Fibroblast of peridontal ligament (primary cell): ENCODE measurements around the gene CAT.
A peak's percentile ranks its signal among the peaks of the same experiment; 100 is the strongest.

Experiments
- DNase-seq: peaks from one replicate; pipeline ENCODE4 v3.0.0-alpha.2; 2010; ENCODE audit errors: extremely low read depth

The CAT gene

DNA sequence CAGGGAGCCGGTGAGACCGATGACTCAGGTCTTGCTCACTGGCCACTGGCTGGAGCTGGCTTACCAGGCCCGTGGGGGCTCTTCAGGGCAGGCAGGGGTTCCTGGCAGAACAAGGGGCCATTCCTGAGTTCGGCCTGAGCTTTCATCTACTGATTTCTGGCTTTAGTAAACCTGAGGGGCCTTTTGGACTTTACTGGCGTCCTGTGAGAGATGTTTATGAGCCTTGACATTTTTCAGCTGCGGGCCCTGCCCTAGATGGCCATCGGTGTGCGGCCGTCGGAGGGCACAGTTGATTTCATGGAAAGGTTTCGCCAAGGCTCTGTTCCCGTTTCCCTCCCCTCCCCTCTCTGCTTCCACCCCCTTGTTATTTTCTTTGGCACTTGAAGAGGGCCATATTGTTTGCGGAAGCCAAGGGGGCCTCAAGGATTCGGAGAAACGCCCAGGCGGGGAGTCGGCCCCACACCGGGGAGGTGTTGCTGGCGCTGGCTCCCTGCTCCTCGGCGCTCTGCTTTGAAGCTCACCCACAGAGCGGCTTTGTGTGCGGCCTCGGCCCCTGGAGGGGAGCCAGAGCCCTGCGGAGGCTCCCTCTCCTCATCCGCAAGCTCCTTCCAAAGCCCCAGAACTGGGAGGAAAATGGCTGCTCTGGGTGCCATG is 57.1 kb downstream of the CAT start:
- DNase-seq: no peak

DNA sequence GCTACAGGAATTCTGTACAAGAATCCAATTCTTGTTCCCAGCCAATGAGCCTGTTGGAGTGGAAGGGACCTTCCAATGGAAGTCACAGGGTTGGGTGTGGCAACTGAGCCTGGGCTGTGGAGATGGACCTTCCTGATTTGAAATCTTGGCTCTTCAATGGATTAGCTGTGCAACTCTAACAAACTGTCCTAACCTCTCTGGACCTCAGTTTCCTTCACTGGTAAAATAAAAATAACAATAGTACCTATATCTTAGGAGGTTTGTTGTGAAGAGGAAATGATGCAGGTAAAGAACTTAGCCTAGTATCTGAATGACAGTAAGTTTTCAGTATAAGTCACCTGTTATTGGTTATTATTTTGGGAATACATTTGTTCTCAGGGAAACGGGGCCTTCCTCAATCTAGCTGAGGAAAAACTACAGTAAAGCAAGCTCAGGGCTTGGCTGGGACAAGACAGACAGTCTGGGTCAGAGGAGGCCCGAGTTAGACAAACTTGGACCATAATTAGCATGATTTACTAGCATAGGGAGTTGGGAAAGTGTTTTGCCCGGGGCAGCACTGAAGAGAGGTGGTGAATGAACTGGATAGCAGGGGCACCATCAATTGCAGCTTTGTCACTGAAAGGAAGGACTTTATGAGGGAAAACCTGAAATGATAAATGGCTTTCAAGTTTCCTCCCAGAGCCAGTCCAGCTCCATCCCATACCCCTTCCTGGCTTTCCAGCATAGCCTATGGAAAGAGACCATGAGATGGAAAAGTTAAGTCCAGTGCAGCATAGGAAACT is 61.2 kb downstream of the CAT start:
- no peak for DNase-seq

DNA sequence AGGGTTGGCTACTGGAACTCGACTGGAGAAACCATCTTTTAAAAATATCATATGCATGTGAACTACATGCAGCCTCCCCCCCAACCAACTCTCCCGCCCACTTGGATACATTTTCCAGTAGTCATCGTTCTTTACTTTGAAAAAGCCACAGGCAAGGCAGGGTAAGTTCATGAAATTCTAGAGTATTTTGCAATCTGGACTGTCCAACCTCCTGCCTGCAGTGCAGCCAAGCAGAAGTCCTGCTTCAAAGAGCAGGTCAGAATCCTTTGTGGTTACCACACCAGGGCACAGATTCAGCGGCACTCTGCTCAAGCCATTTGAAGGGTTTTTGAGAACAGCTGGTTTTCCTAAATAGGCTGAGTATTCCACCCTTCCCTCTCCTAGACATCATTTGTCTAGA is 62.8 kb downstream of the CAT start:
- peak; percentile 93 for DNase-seq

DNA sequence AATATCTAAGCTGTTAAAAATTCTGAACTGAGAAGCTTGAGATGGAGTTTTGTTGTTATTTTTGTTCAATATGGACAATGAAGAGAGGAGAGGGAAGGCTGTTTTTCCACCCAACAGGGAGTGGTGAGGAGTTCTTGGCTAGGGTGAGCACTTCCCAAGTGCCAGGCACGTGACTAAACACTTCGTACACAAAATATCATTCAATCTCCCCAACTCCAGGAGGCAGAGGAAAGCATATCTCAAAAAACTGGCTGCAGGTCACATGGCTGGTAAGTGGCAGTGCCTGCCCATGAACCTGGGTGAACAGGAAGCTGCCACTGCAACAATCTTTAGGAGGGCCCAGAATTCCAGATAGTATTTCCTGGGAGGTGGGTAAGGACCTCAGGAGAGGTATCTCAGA is 63.2 kb downstream of the CAT start:
- no peak for DNase-seq

DNA sequence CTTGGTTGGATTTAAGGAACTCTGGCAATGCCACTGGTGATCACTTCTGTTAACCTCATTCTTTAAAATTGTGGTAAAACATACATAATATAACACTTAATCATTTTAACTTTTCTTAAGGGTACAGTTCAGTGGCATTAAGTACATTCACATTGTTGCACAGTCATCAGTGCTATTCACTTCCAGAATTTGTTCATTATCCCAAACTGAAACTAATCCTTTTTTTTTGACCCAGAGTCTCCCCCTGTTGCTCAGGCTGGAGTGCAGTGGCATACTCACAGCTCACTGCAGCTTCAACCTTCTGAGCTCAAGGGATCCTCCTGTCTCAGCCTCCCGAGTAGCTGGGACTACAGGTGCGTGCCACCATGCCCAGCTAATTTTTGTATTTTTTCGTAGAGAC is 64.2 kb downstream of the CAT start:
- DNase-seq: peak; percentile 33

DNA sequence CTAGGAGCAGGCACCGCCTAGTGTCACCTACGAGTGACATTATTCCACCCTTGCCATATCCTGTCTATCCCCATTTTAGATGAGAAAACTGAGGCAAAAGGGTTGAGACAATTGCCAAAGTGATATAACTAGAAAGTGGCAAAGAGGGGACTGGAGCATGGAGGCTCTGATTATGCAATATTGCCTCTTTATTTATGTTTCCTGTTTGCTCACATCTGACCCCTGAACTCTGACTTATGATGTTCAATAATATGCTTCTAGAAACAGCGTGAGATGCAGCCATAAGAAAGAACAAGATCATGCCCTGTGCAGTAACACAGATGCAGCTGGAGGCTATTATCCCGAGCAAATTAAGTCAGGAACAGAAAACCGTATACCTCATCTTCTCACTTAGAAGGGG is 67.1 kb downstream of the CAT start:
- no peak for DNase-seq

DNA sequence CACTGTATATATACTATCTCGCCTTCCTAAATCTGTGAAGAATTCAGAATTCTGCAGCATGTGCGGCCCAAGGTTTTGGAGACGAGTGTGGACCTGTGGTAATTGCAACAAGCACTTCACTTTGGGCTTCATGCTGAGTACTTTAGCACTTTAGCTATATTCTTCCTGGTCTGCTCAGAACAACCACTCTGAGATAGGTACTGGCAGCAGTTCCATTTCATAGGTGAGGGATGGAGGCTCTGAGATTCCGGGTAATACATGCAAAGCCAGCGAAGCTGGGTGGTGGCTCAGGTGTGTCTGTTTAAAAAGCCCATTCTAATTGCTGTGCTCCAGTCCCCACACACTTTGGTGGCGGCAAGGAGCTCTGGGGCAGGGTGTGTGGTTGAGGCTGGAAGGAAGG is 68.4 kb downstream of the CAT start:
- DNase-seq: no peak

DNA sequence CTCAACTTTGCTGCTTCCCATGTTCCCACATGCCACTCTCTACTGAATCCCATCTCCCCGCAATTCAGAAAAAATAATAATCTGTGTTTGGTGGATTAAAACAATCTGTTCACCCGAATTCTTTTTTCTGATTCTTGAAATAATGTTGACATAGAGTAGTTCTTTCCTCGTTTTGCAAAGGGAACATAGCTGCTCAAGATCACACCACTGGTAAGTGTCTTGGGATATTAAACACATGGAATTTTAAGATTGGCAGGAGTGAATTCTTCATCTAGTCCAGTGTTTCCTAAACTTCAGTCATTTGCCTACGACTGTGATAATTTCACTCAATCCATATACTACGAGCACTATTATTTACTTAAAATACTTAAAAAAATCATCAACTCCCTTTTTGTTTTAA is 68.9 kb downstream of the CAT start:
- DNase-seq: no peak

DNA sequence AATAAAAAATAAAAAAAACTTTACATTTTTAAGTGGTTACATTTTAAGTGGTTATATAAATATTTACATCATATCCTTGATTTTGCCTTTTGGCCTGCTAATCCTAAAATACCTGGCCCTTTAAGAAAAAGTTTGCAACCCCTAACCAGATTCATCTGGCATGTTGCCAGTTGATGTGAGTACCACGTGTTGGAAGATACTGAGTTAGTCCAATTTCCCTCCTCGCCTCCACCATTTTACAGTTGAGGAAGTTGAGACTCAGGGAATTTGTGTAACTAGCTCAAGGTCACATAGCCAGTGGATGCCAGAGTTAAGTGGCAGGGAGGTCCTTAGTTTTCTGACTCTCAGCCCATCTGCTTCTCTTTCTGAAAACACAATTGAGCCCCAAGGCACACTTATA is 69.8 kb downstream of the CAT start:
- peak; percentile 40 for DNase-seq

DNA sequence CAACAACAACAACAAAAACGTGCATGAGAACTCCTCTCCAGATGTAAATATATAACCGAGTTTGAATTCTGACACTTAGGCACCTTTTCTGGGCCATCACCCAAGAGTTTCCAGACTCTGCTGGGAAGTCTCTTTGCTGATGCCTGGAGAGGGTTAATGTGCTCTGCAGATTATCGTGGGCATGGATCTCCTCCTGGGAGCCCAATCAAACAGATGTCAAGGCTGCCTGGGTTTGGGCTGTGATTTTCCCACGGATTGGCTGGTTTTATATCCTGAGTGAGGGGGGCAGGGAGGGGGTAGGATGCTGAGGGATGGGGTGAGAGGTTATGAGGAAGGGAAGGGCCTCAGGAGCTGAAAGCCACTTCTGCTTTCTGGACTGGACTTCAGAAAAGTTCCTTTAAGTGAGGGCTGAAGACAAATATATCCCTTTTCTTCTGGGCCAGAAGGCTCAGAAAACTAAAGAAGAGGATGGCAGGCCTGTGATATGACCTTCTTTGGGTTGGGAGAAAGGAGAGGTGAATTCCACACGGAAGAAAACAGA is 70.7 kb downstream of the CAT start:
- no peak for DNase-seq

DNA sequence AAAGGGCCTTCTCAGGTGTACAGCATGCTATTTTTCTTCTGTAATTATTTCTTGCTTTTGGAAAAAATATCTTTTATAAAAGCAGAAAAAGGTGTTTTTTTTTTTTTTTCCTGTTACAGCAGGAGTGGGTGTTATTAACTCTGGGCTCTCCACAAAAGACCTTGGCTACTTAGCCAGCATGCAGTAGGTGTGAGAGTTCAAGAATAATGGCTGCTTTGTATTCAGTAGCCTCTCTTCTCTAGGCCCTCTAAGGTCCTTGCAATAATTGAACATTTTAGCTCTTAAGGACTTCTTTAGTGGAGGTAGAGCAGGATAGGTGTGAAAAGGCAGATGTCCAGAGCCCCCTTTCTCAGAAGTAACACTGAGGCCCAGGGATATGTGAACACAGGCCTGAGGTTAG is 71.5 kb downstream of the CAT start:
- DNase-seq: no peak

DNA sequence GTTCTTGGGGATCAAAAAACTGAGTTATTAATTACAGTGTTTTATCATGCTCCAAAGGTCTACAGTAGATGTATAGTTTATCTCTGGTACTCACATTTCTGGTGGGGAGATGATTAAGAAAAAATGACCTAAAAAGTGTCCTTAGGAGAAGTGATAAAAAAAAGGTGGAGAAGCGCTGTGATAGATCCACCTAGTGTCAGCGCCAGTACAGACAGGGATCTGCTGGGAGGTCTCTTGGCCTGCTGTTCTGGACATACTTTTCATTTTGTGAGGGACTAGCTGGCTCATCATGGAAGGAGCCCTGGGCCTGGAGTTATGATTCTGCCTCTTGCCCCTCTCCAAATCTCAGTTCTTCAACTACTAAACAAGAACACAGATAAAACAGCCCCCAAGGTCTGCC is 71.9 kb downstream of the CAT start:
- no peak for DNase-seq

DNA sequence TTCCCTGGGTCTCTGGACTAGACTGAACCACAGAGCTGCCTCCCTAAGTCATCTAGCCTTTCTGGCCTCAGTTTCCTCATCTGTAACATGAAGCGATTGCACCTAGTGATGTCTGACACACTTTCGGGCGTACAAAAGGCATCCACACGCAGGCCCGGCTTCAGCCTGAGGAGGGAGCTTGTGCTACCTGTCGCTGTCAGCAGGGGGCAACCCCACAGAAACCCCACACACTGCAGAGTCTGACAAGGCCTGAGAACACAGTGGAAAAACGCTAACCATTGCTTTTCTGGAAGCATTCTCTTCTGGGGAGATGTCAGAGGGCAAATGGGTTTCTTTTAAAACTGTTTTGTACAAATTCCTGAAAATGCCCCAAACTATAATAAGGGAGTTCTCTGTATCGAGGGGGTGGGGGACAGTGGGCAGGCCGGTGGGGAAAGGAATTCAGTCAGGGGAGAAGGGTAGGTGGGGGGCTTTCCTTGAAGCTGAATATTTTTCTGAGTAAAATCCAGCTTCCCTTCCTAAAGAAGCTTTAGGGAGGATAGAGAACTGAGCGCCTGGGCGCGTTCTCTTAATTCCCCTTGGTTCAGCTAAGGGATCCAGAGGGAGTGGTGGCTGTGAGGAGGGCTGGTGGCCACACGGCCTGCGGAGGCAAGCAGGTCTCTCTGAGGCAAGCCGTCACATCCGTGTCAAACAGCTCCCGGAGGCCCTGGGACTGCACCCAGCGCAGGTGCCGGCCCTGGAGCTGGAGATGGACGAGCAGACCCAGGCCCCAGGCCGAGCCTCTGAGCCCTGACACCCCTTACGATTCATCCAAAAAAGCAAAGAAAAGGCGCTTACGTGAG is 74.3 kb downstream of the CAT start:
- DNase-seq: peak; percentile 29

DNA sequence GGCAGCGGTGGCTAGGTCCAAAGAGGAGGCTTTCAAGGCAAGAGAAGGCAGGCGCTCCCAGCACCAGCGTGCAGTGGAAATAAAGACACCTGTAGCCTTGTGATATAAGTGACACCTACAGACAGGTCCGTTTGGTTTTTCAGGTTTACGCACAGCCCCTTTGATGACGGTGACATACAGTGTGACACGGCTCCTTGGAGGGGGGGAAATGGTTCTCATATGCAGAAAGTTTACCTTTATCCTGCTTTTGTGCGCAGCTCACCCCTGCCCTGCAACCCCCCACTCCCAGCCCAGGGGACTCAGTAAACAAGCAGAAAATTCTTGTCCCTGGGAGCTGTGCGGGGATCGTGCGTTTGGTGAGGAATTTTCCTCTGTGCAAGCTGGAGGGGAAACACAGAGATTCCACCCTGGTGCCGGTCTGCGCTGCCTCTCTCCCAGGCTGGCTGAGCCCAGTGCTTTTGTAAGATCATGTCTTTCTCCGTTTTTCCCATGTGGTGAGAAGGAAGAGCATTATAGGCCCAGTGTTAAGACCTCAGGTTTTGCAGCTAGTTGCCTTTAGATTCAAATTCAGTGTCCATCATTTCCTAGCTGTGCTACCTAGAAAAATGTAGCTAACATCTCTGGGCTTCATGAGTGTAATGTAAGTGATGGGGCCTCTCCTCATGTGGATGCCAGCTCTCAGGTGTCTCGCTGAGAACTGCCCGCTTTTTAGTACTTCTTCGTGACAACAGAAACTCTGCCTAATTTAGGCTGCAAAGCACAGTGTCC is 75.1 kb downstream of the CAT start, which contains the start of gene ELF5:
ELF5 (minus strand) TSS at position 113 of the 768 bp plus-strand sequence. CDS start 8,045 bp downstream, outside the sequence.
- DNase-seq: no peak

DNA sequence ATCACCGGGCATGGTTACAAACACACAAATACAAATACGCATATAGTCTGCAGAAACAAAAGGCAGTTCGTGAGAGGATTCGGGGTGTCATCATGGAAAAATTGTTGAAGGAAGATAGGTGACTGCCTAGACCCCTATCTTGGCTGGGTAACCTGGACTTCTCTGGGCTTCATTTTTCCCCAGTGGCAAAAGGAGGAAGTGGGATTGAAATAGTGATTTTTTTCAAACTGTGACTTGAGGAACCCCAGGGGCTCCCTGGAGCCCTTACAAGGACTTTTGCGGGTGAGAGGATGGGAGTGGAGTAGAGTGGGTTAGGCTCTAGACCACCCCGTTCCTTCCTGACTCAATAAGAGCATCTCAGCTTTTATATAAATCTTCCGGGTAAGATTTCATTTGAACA is 75.9 kb downstream of the CAT start:
- peak; percentile 5 for DNase-seq

DNA sequence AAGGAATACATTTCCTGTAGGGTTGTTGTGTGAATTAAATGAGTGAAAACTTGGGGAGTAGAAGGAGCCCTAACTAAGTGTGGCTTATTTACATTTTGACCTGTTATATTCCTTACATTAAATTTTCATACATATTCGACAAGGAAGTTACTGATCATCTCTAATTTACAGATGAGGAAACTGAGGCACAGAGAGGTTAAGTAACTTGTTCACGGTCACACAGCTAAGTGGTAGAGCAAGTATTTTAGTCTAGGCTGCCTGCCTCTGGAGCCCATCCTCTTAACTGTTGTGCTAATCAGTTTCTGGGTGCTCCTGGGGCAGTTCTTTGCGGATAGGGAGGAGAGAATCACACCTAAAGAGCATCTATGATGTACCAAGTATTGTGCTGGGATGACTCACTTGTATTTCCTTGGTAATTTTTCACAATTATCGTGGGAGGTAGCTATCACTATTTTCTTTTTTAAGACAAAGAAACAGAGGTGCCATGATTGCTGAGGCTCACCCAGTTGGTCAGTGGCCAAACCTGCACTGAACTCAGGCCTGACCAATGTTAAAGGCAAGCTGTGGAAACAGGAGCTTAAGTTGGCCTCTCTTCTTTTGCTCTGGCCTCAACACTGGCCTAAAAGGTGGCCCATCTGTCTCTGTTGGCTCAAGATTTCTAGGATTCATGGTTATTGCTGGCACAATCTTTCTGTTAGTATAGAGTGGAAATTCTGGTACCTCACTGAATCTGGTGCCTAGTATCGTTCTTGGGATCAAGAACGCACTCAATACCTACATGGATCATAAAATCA is 77.7 kb downstream of the CAT start:
- no peak for DNase-seq

DNA sequence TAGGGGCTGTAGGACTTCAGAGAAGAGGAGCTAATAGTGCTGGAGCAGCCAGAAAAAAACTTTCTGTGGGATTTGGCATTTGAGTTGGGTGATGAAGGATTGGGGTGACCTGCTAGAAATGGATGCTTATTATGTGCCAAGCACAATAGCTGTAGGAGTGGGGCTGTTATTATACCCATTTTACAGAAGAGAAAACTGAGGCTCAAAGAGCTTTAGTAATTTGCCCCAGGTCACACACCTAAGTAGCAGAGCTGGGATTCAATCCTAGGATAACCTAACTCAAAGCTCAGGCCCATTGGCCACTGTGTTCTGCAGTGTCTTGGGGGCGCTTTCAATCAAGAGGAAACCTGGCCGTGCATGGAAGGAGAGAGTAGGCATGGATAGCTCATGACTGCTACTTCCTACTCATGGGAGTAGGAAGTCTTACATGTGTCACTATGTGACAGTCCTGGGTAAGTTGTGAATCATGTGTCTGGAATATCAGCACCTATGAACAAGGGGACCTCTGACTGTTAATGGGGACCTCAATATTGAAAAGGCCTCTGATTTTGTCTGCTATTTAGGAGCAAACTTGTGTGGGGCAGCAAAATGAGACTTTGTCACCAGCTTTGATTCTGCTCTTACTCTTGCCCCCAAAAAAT is 81.0 kb downstream of the CAT start:
- DNase-seq: no peak

DNA sequence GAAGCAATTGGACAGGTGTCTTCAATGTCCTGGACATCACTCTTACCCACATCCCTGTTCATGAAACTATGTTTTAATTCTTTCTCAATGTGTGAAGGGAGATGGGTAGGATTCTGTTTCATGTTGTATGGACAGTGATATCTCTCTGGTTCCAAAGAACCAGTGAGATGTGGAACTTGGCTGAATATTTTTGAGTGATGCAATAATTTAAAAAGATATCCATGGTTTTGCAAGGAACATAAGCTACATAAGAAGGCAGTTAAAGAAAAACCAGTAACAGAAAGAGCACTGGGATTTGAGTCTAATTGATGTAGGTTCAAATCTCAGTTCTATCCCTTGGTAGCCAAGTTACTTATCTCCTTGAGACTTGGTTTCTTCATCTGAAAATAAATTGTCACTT is 82.5 kb downstream of the CAT start:
- DNase-seq: no peak
